Measurements from ENCODE around the gene ITPR1.
"Not testable (repeated sequence)": the region's sequence is repeated elsewhere in the genome, so short reads cannot be mapped to it uniquely, and the experiment has no call there.

ITPR1 gene

GRCh38 chr3:4580346-4581123 is 87.4 kb downstream of the ITPR1 start:
- Mint-ChIP-seq H3K27me3 (no peaks in the 10 kb centered on the region), H3K9me3 (ENCODE audit: low read depth) (no peaks in the 10 kb centered on the region), H3K4me3 (no peak overlapping the region), H3K27ac (peak overlapping the region; percentile 19), H3K4me1 (ENCODE audit: low read depth) (peaks cover 48% of the 10 kb centered on the region), H3K36me3 (no peaks in the 10 kb centered on the region)

GRCh38 chr3:4581124-4581424 is 87.9 kb downstream of the ITPR1 start:
- H3K9me3 Mint-ChIP-seq (ENCODE audit: low read depth) = no peaks in the 10 kb centered on the region
- H3K4me3 Mint-ChIP-seq = no peak overlapping the region
- H3K27ac Mint-ChIP-seq = peak overlapping the region; percentile 41
- no peaks in the 10 kb centered on the region for H3K36me3 Mint-ChIP-seq
- no peaks in the 10 kb centered on the region for H3K27me3 Mint-ChIP-seq
- peaks cover 49% of the 10 kb centered on the region for H3K4me1 Mint-ChIP-seq (ENCODE audit: low read depth)

GRCh38 chr3:4581498-4581897 is 88.3 kb downstream of the ITPR1 start:
- peaks cover 51% of the 10 kb centered on the region for H3K4me1 Mint-ChIP-seq (ENCODE audit: low read depth)

GRCh38 chr3:4581920-4582611 is 88.9 kb downstream of the ITPR1 start:
- no peaks in the 10 kb centered on the region for H3K36me3 Mint-ChIP-seq
- H3K27ac Mint-ChIP-seq = peak overlapping the region; percentile 28
- no peaks in the 10 kb centered on the region for H3K27me3 Mint-ChIP-seq
- no peak overlapping the region for H3K4me3 Mint-ChIP-seq
- H3K4me1 Mint-ChIP-seq (ENCODE audit: low read depth) = peaks cover 57% of the 10 kb centered on the region
- no peaks in the 10 kb centered on the region for H3K9me3 Mint-ChIP-seq (ENCODE audit: low read depth)

More at GRCh38 chr3:4581498-4581897, 88.3 kb downstream of the ITPR1 start:
- Mint-ChIP-seq H3K27me3 (no peaks in the 10 kb centered on the region), H3K27ac (peak overlapping the region; percentile 41), H3K9me3 (ENCODE audit: low read depth) (no peaks in the 10 kb centered on the region), H3K4me3 (no peak overlapping the region), H3K36me3 (no peaks in the 10 kb centered on the region)

GRCh38 chr3:4582624-4583023 is 89.5 kb downstream of the ITPR1 start:
- Mint-ChIP-seq H3K27ac (no peak overlapping the region), H3K36me3 (no peaks in the 10 kb centered on the region), H3K9me3 (ENCODE audit: low read depth) (no peaks in the 10 kb centered on the region), H3K4me1 (ENCODE audit: low read depth) (peaks cover 62% of the 10 kb centered on the region), H3K27me3 (no peaks in the 10 kb centered on the region), H3K4me3 (no peak overlapping the region)

GRCh38 chr3:4583416-4583815 is 90.3 kb downstream of the ITPR1 start:
- no peaks in the 10 kb centered on the region for H3K9me3 Mint-ChIP-seq (ENCODE audit: low read depth)
- H3K27me3 Mint-ChIP-seq = no peaks in the 10 kb centered on the region
- H3K27ac Mint-ChIP-seq = no peak overlapping the region
- H3K4me1 Mint-ChIP-seq (ENCODE audit: low read depth) = peaks cover 70% of the 10 kb centered on the region
- no peaks in the 10 kb centered on the region for H3K36me3 Mint-ChIP-seq
- no peak overlapping the region for H3K4me3 Mint-ChIP-seq

- Mint-ChIP-seq H3K36me3 (no peaks in the 10 kb centered on the region), H3K4me3 (peak overlapping the region; percentile 82), H3K9me3 (ENCODE audit: low read depth) (no peaks in the 10 kb centered on the region), H3K27me3 (no peaks in the 10 kb centered on the region), H3K4me1 (ENCODE audit: low read depth) (peaks cover 81% of the 10 kb centered on the region), H3K27ac (peak overlapping the region; percentile 89)
Measured at GRCh38 chr3:4584456-4585249, 91.5 kb downstream of the ITPR1 start.

GRCh38 chr3:4586381-4586780 is 93.2 kb downstream of the ITPR1 start:
- Mint-ChIP-seq H3K9me3 (ENCODE audit: low read depth) (no peaks in the 10 kb centered on the region), H3K4me1 (ENCODE audit: low read depth) (peaks cover 84% of the 10 kb centered on the region), H3K27ac (peak overlapping the region; percentile 34), H3K4me3 (no peak overlapping the region), H3K27me3 (no peaks in the 10 kb centered on the region), H3K36me3 (peaks cover 8% of the 10 kb centered on the region)

- Mint-ChIP-seq H3K27me3 (no peaks in the 10 kb centered on the region), H3K4me3 (no peak overlapping the region), H3K36me3 (peaks cover 8% of the 10 kb centered on the region), H3K27ac (no peak overlapping the region), H3K9me3 (ENCODE audit: low read depth) (no peaks in the 10 kb centered on the region), H3K4me1 (ENCODE audit: low read depth) (peaks cover 83% of the 10 kb centered on the region)
Measured at GRCh38 chr3:4587061-4587837, 94.1 kb downstream of the ITPR1 start.

- H3K9me3 Mint-ChIP-seq (ENCODE audit: low read depth) = no peaks in the 10 kb centered on the region
- H3K4me1 Mint-ChIP-seq (ENCODE audit: low read depth) = peaks cover 78% of the 10 kb centered on the region
- peaks cover 8% of the 10 kb centered on the region for H3K36me3 Mint-ChIP-seq
- H3K27me3 Mint-ChIP-seq = no peaks in the 10 kb centered on the region
- no peak overlapping the region for H3K27ac Mint-ChIP-seq
- no peak overlapping the region for H3K4me3 Mint-ChIP-seq
Measured at GRCh38 chr3:4587838-4588105, 94.6 kb downstream of the ITPR1 start.

GRCh38 chr3:4588466-4588865 is 95.3 kb downstream of the ITPR1 start:
- H3K4me3 Mint-ChIP-seq = peak overlapping the region; percentile 39
- H3K27me3 Mint-ChIP-seq = no peaks in the 10 kb centered on the region
- H3K27ac Mint-ChIP-seq = peak overlapping the region; percentile 5
- no peaks in the 10 kb centered on the region for H3K9me3 Mint-ChIP-seq (ENCODE audit: low read depth)
- H3K36me3 Mint-ChIP-seq = peaks cover 8% of the 10 kb centered on the region
- peaks cover 73% of the 10 kb centered on the region for H3K4me1 Mint-ChIP-seq (ENCODE audit: low read depth)

GRCh38 chr3:4589475-4590097 is 96.4 kb downstream of the ITPR1 start:
- Mint-ChIP-seq H3K27ac (no peak overlapping the region), H3K27me3 (no peaks in the 10 kb centered on the region)

GRCh38 chr3:4590849-4591248 is 97.7 kb downstream of the ITPR1 start:
- not testable (repeated sequence) for H3K27ac Mint-ChIP-seq; H3K27me3 Mint-ChIP-seq; H3K4me3 Mint-ChIP-seq; H3K9me3 Mint-ChIP-seq (ENCODE audit: low read depth)
- Mint-ChIP-seq H3K4me1 (ENCODE audit: low read depth) (peaks cover 62% of the 10 kb centered on the region), H3K36me3 (peaks cover 12% of the 10 kb centered on the region)

More at GRCh38 chr3:4589475-4590097, 96.4 kb downstream of the ITPR1 start:
- Mint-ChIP-seq H3K9me3 (ENCODE audit: low read depth) (no peaks in the 10 kb centered on the region), H3K36me3 (peaks cover 12% of the 10 kb centered on the region), H3K4me3 (no peak overlapping the region), H3K4me1 (ENCODE audit: low read depth) (peaks cover 67% of the 10 kb centered on the region)

GRCh38 chr3:4591669-4592068 is 98.5 kb downstream of the ITPR1 start:
- no peaks in the 10 kb centered on the region for H3K9me3 Mint-ChIP-seq (ENCODE audit: low read depth)
- H3K27ac Mint-ChIP-seq = no peak overlapping the region
- H3K36me3 Mint-ChIP-seq = peaks cover 12% of the 10 kb centered on the region
- H3K4me3 Mint-ChIP-seq = no peak overlapping the region
- H3K4me1 Mint-ChIP-seq (ENCODE audit: low read depth) = peaks cover 56% of the 10 kb centered on the region
- no peaks in the 10 kb centered on the region for H3K27me3 Mint-ChIP-seq
